HUES6 (cell line): ENCODE results near the gene AP2A2.
A peak's percentile ranks its signal among the peaks of the same experiment; 100 is the strongest.

Experiments
- H3K27ac ChIP-seq: 2 replicates; pipeline ENCODE4 v1.7.0; 2013; ENCODE audit warnings: low read depth, mild to moderate bottlenecking, low read length, inconsistent platforms
- H3K27me3 ChIP-seq: 2 replicates; pipeline ENCODE4 v1.6.1; 2013; ENCODE audit warnings: low read length; ENCODE audit not compliant: control insufficient read depth, insufficient read depth
- H3K36me3 ChIP-seq: 2 replicates; pipeline ENCODE4 v1.6.1; 2013; ENCODE audit warnings: low read length; ENCODE audit not compliant: control insufficient read depth, insufficient read depth
- H3K4me1 ChIP-seq: 2 replicates; pipeline ENCODE4 v1.6.1; 2013; ENCODE audit warnings: low read length; ENCODE audit not compliant: control insufficient read depth, insufficient read depth
- H3K4me3 ChIP-seq: 2 replicates; pipeline ENCODE4 v1.5.1; 2013; ENCODE audit warnings: low read depth, low read length
- H3K9ac ChIP-seq: one replicate; pipeline ENCODE4 v1.6.1; 2013; ENCODE audit warnings: mild to moderate bottlenecking, low read length
- H3K9me3 ChIP-seq: 2 replicates; pipeline ENCODE4 v1.6.1; 2013; ENCODE audit warnings: low read depth, low read length; ENCODE audit not compliant: control insufficient read depth, insufficient read depth

AP2A2 gene

DNA sequence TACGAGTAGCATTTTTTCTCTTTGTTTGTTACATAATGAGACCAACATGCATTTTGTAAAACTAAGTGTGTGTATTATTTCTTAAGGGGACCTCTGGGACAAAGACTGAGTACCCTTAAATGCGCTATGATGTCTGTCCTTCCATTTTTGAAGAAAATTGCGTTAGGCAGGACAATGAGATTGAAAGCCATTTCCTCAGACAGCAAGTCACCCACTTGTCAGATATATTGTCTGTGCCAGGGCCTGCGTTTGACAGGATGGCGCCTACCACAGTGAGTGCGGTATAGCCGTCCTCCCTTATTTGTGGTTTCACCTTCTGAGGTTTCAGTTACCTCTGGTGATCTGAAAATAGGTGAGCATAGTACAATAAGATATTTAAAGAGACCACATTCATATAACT, 2.2 kb downstream of the AP2A2 start:
- Histone ChIP-seq H3K4me1 (peaks cover 29% of the 10 kb centered on the region; the same call in 1 of the 2 replicates), H3K27me3 (no peaks in the 10 kb centered on the region), H3K36me3 (no peaks in the 10 kb centered on the region; the same call in 1 of the 2 replicates), H3K9ac (no peak overlapping the region), H3K9me3 (no peaks in the 10 kb centered on the region), H3K27ac (no peak overlapping the region), H3K4me3 (no peak overlapping the region)

DNA sequence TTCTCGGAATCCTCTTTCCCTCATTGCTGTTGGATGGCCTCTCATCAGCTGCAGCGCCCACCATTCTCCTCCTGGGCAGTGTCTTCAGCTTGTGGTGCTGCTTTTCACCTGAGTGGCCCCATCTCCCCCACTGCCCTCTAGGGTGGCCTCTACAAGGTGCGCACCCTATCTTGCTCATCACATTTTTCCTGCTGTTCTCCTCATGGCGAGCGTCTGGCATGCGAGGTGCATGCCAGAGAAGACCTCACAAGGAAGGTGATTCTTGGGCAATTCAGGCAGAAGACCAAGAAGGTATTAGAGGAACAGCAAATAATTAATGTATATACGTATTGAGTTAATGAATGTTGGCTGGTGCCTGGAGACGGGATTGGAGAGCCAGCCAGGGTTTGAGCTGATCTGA, 3.1 kb downstream of the AP2A2 start:
- no peaks in the 10 kb centered on the region; the same call in 1 of the 2 replicates for H3K36me3 ChIP-seq
- no peak overlapping the region for H3K9ac ChIP-seq
- no peaks in the 10 kb centered on the region for H3K9me3 ChIP-seq
- no peaks in the 10 kb centered on the region for H3K27me3 ChIP-seq
- no peak overlapping the region for H3K27ac ChIP-seq
- no peak overlapping the region for H3K4me3 ChIP-seq
- H3K4me1 ChIP-seq, result peaks cover 38% of the 10 kb centered on the region

- Histone ChIP-seq H3K36me3 (no peaks in the 10 kb centered on the region; the same call in 1 of the 2 replicates), H3K4me3 (no peak overlapping the region), H3K9ac (no peak overlapping the region), H3K4me1 (peaks cover 43% of the 10 kb centered on the region), H3K27me3 (no peaks in the 10 kb centered on the region), H3K9me3 (no peaks in the 10 kb centered on the region), H3K27ac (no peak overlapping the region)
These were observed 3.7 kb downstream of the AP2A2 start for GRCh38 chr11:929405-929804.

GRCh38 chr11:931385-931784, 5.7 kb downstream of the AP2A2 start:
- no peaks in the 10 kb centered on the region; the same call in 1 of the 2 replicates for H3K36me3 ChIP-seq
- no peak overlapping the region for H3K27ac ChIP-seq
- no peaks in the 10 kb centered on the region for H3K9me3 ChIP-seq
- no peak overlapping the region for H3K4me3 ChIP-seq
- H3K9ac ChIP-seq, result no peak overlapping the region
- no peaks in the 10 kb centered on the region for H3K27me3 ChIP-seq
- peaks cover 46% of the 10 kb centered on the region for H3K4me1 ChIP-seq

DNA sequence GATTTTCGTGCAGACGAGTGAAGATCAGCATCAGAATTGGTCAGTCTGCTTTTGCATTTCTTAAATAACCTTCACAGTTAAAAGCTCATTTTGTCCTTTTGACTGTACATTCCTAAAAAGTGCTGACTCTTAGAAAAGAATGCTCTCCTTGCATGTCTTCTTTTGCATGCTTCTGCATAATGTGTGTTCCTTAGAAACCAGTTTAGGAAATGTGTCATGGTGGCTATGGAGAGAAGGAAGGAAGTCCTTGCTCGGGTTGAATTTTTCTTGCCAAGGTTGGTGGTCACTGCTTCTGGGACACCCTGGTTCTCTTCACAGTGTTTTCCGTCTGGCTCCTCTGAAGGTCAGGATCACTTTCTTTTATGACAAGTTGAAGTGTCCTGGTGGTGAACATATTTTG, 6.8 kb downstream of the AP2A2 start:
- Histone ChIP-seq H3K36me3 (no peaks in the 10 kb centered on the region; the same call in 1 of the 2 replicates), H3K27ac (no peak overlapping the region), H3K9me3 (no peaks in the 10 kb centered on the region), H3K27me3 (no peaks in the 10 kb centered on the region), H3K9ac (no peak overlapping the region), H3K4me1 (peaks cover 44% of the 10 kb centered on the region), H3K4me3 (no peak overlapping the region)

- H3K4me3 ChIP-seq, result peak overlapping the region; percentile 24; the same call in 1 of the 2 replicates
- H3K9me3 ChIP-seq, result no peaks in the 10 kb centered on the region
These were observed 7.6 kb downstream of the AP2A2 start for GRCh38 chr11:933142-933851.

GRCh38 chr11:933936-934335, 8.3 kb downstream of the AP2A2 start:
- H3K4me1 ChIP-seq, result peaks cover 47% of the 10 kb centered on the region
- peak overlapping the region; percentile 37; the same call in 1 of the 2 replicates for H3K27ac ChIP-seq
- H3K9ac ChIP-seq, result peak overlapping the region; percentile 42
- H3K9me3 ChIP-seq, result no peaks in the 10 kb centered on the region
- H3K36me3 ChIP-seq, result no peaks in the 10 kb centered on the region
- H3K4me3 ChIP-seq, result peak overlapping the region; percentile 24; the same call in 1 of the 2 replicates
- H3K27me3 ChIP-seq, result no peaks in the 10 kb centered on the region

More at GRCh38 chr11:933142-933851, 7.6 kb downstream of the AP2A2 start:
- Histone ChIP-seq H3K27ac (peak overlapping the region; percentile 37; the same call in 1 of the 2 replicates), H3K27me3 (no peaks in the 10 kb centered on the region), H3K9ac (peak overlapping the region; percentile 42), H3K36me3 (no peaks in the 10 kb centered on the region), H3K4me1 (peaks cover 47% of the 10 kb centered on the region)

GRCh38 chr11:934527-934926, 8.9 kb downstream of the AP2A2 start:
- H3K27me3 ChIP-seq, result no peaks in the 10 kb centered on the region
- peaks cover 47% of the 10 kb centered on the region for H3K4me1 ChIP-seq
- H3K27ac ChIP-seq, result peak overlapping the region; percentile 30; the same call in 1 of the 2 replicates
- no peak overlapping the region for H3K4me3 ChIP-seq
- no peaks in the 10 kb centered on the region for H3K9me3 ChIP-seq
- H3K9ac ChIP-seq, result no peak overlapping the region
- no peaks in the 10 kb centered on the region for H3K36me3 ChIP-seq

DNA sequence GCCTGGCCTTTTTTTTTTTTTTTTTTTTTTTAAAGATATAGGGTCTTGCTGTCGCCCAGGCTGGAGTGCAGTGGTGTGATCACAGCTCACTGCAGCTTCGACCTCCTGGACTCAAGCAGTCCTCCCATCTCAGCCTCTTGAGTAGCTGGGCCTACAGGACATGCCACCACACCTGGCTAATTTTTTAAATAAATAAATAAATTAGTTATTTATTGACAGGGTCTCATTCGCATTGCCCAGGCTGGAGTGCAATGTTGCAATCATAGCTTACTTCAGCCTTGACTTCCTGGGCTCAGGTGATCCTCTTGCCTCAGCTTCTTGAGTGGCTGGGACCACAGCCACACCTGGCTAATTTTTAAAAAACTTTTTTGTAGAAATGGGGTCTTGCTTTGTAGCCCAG, 10.5 kb downstream of the AP2A2 start:
- H3K9me3 ChIP-seq, result no peaks in the 10 kb centered on the region
- H3K36me3 ChIP-seq, result no peaks in the 10 kb centered on the region
- peaks cover 54% of the 10 kb centered on the region for H3K4me1 ChIP-seq

GRCh38 chr11:937841-938261, 12.2 kb downstream of the AP2A2 start:
- peaks cover 49% of the 10 kb centered on the region for H3K4me1 ChIP-seq
- H3K9me3 ChIP-seq, result no peaks in the 10 kb centered on the region
- 0 out of 2 replicates have a peak overlapping the region, but pooled peaks have one; percentile 15 for H3K27ac ChIP-seq
- no peaks in the 10 kb centered on the region for H3K27me3 ChIP-seq
- H3K9ac ChIP-seq, result no peak overlapping the region
- no peaks in the 10 kb centered on the region for H3K36me3 ChIP-seq
- H3K4me3 ChIP-seq, result no peak overlapping the region

More for the DNA sequence above, 10.5 kb downstream of the AP2A2 start:
- no peak overlapping the region for H3K9ac ChIP-seq
- H3K27me3 ChIP-seq, result no peaks in the 10 kb centered on the region
- no peak overlapping the region for H3K4me3 ChIP-seq
- H3K27ac ChIP-seq, result no peak overlapping the region

DNA sequence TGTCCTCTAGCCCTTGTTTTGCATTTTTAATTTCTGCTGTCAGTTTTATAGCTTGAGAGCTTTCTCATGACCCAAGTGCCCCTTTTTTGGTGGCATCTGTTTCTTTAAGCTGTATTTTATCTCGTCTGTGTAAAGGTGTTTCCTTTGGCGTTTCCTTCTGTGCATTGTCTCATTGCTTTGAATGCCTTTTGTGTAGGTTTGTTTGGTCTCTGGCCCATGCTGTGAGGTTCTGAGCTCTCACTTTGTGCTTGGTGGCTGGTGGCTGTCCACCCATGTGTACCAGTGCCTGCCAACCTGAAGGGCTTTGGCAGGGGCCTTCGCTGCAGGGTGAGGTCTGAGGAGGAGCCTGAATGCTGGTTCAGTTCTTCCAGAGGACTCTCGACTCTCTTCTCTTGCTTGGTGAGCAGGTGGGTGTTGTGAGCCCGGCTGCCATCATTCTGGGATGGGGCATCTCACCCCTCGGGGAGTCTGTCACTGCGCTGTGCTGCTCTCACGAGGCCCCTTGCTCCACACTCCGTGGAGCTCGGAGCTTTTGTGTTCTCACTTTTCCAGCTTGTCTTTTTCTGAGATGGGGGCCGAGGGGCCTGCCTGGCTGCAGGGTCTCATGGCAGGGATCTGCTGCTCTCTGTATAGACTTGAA, 14.9 kb downstream of the AP2A2 start:
- H3K9ac ChIP-seq, result no peak overlapping the region
- peak overlapping the region; percentile 5; the same call in 1 of the 2 replicates for H3K27ac ChIP-seq
- H3K27me3 ChIP-seq, result no peaks in the 10 kb centered on the region
- H3K4me3 ChIP-seq, result no peak overlapping the region
- H3K36me3 ChIP-seq, result peaks cover 5% of the 10 kb centered on the region; the same call in 1 of the 2 replicates
- H3K9me3 ChIP-seq, result no peaks in the 10 kb centered on the region
- H3K4me1 ChIP-seq, result peaks cover 52% of the 10 kb centered on the region
